ENCODE measurements around the gene KRTAP10-9.
"Not testable (repeated sequence)": the region's sequence is repeated elsewhere in the genome, so short reads cannot be mapped to it uniquely, and the experiment has no call there.

The KRTAP10-9 gene

GRCh38 chr21:44661567-44661966, 34.7 kb downstream of the KRTAP10-9 start:
- DNase-seq = not testable (repeated sequence)

GRCh38 chr21:44664691-44665090, 37.8 kb downstream of the KRTAP10-9 start:
- no peak for DNase-seq

- DNase-seq = no peak
Observed at GRCh38 chr21:44666401-44667320, 39.8 kb downstream of the KRTAP10-9 start, which contains the start of gene KRTAP12-2. Gene KRTAP12-2 (minus strand): TSS chr21:44666927. CDS start chr21:44666886, 41 bp downstream.

GRCh38 chr21:44667612-44668011, 40.7 kb downstream of the KRTAP10-9 start:
- DNase-seq = no peak

GRCh38 chr21:44670642-44671432, 43.9 kb downstream of the KRTAP10-9 start:
- no peak for DNase-seq

GRCh38 chr21:44671911-44672310, 45.0 kb downstream of the KRTAP10-9 start:
- DNase-seq = no peak

GRCh38 chr21:44677881-44678280, 51.0 kb downstream of the KRTAP10-9 start:
- no peak for DNase-seq

Data from anterior cingulate cortex (tissue), 58 donors.